GM18505 (cell line): ENCODE results near the gene ANKRD28.
A peak's percentile ranks its signal among the peaks of the same experiment; 100 is the strongest.
"Not testable (repeated sequence)": the region's sequence is repeated elsewhere in the genome, so short reads cannot be mapped to it uniquely, and the experiment has no call there.

Source experiments
- ATAC-seq: cut with Tn5 transposase; IDR thresholded peaks from one replicate; pipeline ENCODE4 v1.9.1; 2021; ENCODE audit not compliant: unreplicated experiment
- POLR2A ChIP-seq: IDR thresholded peaks from 4 replicates; pipeline ENCODE4 v1.6.1; 2011; ENCODE audit warnings: borderline replicate concordance; ENCODE audit not compliant: insufficient read depth, insufficient read length; ENCODE audit errors: extremely low read depth

Gene ANKRD28

GRCh38 chr3:15797642-15798303 lies at the start of gene ANKRD28:
TSS of gene ANKRD28 (minus strand) at chr3:15797979. CDS start at chr3:15796521, 1,458 bp downstream.
- no peak for TF ChIP-seq POLR2A
- ATAC-seq, result peak; percentile 36

DNA sequence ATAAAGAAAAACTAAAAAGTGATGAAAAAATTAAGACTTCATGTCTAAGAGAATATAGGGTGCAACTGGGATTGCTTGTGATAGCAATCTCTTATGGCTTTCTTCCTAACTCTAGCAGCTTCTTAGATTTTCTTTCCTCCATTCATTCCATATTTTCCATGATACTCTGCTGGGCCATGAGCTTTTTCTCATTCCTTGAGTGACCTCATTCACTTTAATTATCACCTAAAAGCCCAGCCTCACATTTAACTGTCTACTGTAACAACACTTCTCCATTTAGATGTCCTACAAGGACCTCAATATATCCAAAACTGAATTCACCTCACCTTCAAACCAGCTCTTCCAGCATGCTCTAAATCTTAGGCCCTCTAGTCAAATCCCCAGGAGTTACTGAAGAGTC lies 49.5 kb upstream of the ANKRD28 start:
- ATAC-seq, result no peak
- no peak for TF ChIP-seq POLR2A

DNA sequence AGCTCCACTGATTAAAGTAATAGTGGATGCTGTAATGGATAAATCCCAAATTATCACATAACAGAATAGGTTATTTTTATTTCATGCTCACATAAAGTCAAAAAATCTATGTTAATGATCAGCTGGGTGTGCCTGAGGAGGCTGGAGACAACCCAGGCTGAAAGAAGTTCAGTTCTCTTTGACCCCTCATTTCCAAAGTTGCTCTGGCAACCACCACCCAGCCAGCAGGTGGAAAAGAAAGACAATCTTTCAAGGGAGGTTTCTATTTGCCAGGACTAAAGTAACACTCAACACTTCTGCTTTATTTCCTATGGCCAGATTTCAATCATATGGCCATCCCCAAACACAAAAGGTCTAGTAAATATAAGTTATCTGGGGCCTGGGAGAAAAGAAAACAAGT lies 48.8 kb upstream of the ANKRD28 start:
- no peak for TF ChIP-seq POLR2A
- ATAC-seq, result no peak

DNA sequence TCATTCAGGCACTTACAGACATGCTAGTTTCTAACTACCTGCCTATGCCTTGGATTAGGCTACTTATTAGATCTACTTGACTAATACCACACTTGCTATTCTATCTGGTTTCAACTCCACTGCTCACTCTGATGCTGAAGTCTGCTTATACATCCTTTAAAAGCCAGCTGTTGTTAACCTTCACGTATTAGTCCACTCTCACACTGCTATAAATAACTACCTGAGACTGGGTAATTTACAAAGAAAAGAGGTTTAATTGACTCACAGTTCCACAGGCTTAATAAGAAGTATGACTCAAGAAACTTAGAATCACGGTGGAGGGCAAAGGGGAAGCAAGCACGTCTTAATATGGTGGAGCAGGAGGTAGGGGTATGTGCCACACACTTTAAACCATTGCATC lies 47.7 kb upstream of the ANKRD28 start:
- TF ChIP-seq POLR2A, result no peak
- ATAC-seq, result no peak

DNA sequence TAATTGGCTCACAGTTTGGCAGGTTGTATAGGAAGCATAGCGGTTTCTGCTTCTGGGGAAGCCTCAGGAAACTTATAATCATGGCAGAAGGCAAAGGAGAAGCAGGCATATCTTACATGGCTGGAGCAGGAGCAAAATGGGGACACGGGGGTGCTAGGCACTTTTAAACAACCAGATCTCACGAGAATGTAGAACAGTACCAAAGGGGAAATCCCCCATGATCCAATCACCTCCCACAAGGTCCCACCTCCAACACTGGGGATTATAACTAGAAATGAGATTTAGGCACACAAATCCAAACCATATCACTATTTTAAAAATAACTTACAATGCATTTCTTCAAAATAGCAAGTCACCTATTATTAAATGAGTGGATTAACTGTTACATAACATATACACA lies 47.1 kb upstream of the ANKRD28 start:
- ATAC-seq, result no peak
- no peak for TF ChIP-seq POLR2A

DNA sequence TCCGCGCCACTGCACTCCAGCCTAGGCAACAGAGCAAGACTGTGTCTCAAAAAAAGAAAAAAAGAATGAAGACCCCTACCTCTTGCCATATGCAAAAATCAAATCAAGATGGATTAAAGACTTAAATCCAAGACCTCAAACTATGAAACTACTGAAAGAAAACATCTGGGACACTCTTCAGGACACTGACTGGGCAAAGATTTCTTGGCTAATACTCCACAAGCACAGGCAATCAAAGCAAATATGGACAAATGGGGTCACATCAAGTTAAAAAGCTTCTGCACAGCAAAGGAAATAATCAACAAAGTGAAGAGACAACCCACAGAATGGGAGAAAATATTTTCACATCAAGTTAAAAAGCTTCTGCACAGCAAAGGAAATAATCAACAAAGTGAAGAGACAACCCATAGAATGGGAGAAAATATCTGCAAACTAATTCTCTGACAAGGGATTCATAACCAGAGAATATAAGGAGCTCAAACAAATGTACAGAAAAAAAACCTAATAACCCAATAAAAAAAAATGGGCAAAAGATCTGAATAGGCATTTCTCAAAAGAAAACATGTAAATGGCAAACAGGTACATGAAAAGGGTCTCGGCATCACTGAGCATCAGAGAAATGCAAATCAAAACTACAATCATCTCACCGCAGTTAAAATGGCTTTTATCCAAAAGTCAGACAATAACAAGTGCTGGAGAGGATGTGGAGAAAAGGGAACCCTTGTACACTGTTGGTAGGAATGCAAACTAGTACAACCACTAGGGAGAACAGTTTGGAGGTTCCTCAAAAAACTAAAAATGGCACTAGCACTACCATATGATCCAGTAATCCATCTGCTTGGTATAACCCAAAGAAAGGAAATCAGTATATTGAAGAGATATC lies 43.6 kb upstream of the ANKRD28 start:
- ATAC-seq, result not testable (repeated sequence)

DNA sequence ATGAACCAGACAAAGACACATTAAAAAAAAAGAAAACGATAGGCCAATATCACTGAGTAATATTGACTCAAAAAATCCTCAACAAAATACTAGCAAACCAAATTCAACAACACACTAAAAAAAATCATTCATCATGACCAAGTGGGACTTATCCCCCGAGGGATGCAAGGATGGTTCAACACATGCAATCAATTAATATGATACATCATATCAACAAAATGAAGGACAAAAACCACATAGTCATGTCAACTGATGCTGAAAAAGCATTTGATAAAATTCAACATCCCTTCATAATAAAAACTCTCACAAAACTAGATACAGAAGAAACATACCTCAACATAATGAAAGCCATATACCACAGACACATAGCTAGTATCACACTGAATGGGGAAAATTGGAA lies 41.8 kb upstream of the ANKRD28 start:
- no peak for TF ChIP-seq POLR2A
- no peak for ATAC-seq

GRCh38 chr3:15831927-15832326 lies 34.1 kb upstream of the ANKRD28 start:
- no peak for ATAC-seq
- TF ChIP-seq POLR2A, result no peak

DNA sequence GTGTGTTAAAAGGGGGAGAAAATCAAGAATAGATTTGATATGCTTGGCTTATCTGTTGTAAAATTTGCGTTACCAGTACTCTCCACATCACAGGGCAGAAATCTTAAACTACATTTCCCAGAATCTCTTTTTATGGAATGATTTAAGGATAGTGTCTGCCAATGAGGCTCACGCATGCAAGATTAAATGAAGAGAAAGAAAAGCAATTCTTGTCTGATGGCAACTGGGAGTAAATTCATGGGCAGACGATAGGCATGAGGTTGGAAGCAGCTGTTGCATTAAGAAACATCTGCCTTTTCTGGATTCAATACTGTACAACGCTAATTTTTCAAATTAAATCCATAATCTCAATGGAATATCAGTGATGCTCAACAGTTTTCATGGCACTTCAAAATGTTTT lies 27.2 kb upstream of the ANKRD28 start:
- no peak for ATAC-seq
- TF ChIP-seq POLR2A, result no peak

DNA sequence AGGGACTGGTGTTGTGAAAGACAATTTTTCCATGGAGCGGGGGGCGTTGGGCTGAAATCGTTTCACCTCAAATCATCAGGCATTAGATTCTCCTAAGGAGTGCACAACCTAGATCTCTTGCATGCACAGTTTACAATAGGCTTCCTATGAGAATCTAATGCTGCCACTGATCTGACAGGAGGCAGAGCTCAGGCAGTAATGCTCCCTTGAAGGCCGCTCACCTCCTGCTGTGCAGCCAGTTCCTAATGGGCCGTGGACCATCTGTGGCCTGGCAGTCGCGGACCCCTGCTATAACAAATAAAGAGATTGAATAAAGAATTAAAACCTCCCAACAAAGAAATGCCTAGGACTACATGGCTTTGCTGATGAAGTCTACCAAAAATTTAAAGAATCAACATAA lies 25.3 kb upstream of the ANKRD28 start:
- no peak for ATAC-seq
- no peak for TF ChIP-seq POLR2A

DNA sequence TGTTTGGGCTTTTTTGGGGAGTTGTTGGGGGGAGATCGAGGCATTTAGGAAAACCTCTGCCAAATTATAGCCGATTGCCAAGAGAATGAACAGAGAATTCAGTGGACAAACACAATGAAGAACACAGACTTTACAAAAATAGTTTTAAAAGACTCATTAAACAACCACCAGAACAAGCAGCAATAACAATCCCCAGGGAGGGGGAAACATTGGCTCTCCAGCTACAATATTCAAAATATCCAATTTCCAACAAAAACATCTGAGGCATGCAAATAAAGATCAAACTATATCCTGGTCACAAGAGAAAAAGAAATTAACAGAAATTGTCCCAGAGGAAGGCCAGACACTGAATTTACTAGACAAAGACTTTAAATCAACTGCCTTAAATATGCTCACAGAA lies 24.5 kb upstream of the ANKRD28 start:
- ATAC-seq, result no peak
- TF ChIP-seq POLR2A, result no peak

DNA sequence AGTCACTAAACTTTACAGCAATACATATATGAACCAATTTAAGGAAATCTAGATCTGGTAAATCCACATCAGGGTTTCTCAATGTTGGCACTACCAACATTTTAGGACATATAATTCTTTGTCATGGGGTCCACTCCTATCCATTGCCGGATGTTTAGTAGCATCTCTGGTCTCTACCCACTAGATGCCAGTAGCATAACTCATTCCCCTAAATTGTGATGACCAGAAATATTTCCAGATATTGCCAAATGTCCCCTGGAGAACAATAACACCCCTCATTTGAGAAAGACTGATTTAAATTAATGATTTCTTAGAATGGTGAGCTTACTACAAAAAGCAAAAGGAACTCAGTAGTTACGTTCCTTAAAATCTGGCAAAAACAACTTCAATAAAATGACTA lies 23.1 kb upstream of the ANKRD28 start:
- TF ChIP-seq POLR2A, result no peak
- no peak for ATAC-seq

- no peak for ATAC-seq
- no peak for TF ChIP-seq POLR2A
These were observed 21.8 kb upstream of the ANKRD28 start for GRCh38 chr3:15819576-15819975.

DNA sequence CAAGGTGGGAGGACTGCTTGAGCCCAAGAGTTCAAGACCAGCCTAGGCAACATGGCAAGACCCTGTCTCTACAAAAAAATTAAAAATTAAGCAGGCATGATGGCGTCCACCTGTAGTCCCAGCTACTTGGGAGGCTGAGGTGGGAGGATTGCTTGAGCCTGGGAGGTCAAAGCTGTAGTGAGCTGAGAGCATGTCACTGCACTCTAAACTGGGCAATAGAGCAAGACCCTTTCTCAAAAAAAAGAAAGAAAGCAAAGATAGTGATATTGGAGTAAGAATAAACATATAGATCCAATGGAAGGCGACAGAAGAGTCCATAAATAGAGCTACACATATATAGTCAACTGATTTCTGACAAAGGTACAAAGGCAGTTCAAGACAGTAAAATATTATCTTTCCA lies 21.3 kb upstream of the ANKRD28 start:
- TF ChIP-seq POLR2A, result no peak
- no peak for ATAC-seq
